Loucy (cell line): ENCODE measurements around the gene UTP14C.

ENCODE experiments used
- EZH2phosphoT487 ChIP-seq: fragments of 200-600 bp; IDR thresholded peaks from 2 replicates; pipeline ENCODE4 v1.6.1; 2018; ENCODE audit warnings: antibody characterized with exemption, mild to moderate bottlenecking, moderate library complexity, borderline replicate concordance
- TF ChIP-seq, protein P1 (sequence below): fragments of 200-600 bp; sonication (generic); conservative IDR thresholded peaks from 2 replicates; pipeline ENCODE4 v1.5.1; 2014; ENCODE audit warnings: mild to moderate bottlenecking, antibody characterized with exemption, low read length

DNA sequence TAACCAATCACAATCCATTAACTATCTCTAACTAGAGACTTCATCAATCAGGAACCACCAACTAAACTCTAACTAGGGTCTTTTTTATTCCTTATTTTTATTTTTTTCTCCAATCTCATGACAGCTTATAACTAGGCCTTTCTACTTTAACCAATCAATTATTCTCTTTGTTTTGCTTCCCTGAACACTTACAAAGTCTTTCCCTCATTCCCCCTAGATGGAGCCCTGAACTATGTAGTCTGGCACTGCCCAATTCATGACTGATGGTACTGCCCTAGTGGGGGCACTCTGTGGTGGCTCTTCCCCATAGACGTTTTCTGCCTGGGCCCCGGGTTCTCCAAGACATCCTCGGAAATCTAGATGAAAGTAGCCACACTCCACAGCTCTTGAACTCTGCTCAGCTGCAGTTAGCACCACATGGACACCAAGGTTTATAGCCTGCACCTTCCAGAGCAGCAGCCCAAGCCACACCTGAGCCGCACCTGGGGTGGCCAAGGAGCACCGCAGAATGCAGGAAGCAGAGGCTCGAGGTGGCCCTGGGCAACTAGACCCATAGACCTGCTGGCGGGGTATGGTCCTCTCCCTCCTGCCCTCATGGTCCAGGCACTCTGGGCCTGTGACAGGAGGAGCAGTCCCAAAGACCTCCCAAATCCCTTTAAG, 19.9 kb upstream of the UTP14C start:
- TF ChIP-seq, protein P1, sequence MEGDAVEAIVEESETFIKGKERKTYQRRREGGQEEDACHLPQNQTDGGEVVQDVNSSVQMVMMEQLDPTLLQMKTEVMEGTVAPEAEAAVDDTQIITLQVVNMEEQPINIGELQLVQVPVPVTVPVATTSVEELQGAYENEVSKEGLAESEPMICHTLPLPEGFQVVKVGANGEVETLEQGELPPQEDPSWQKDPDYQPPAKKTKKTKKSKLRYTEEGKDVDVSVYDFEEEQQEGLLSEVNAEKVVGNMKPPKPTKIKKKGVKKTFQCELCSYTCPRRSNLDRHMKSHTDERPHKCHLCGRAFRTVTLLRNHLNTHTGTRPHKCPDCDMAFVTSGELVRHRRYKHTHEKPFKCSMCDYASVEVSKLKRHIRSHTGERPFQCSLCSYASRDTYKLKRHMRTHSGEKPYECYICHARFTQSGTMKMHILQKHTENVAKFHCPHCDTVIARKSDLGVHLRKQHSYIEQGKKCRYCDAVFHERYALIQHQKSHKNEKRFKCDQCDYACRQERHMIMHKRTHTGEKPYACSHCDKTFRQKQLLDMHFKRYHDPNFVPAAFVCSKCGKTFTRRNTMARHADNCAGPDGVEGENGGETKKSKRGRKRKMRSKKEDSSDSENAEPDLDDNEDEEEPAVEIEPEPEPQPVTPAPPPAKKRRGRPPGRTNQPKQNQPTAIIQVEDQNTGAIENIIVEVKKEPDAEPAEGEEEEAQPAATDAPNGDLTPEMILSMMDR = peak; percentile 45
- TF ChIP-seq EZH2phosphoT487 = no peak
